ENCODE data around the gene SELENOM.

GRCh38 chr22:31119026-31119717 lies 11.8 kb upstream of the SELENOM start:
- no peak for TF ChIP-seq POLR2AphosphoS5 (IDR thresholded peaks at IDR 0.05; ENCODE audit: low read depth, low read length)
- no peak for TF ChIP-seq REST (IDR thresholded peaks at IDR 0.05; ENCODE audit: insufficient read depth in 1 of 2, low read depth in 2 of 2, low read length in 2 of 2)
- no peak for TF ChIP-seq TAF1 (IDR thresholded peaks at IDR 0.05; ENCODE audit: borderline replicate concordance, insufficient read depth, low read length)
- no peak for TF ChIP-seq SIN3A (IDR thresholded peaks at IDR 0.05; ENCODE audit: borderline replicate concordance, insufficient read depth, low read length)

All from PFSK-1 (cell line).